ENCODE results near the gene DPM3. TPM values are rescaled to one million over a fixed set of nuclear protein-coding genes. Genes with fewer than 3 reads are reported as not detected.

The DPM3 gene
- total and polyA plus RNA-seq, 2 of the 13 experiments (the other 11 are each of a cell fraction or from before 2014, with no cell fraction given) = 23.2 to 53.4 TPM

DNA sequence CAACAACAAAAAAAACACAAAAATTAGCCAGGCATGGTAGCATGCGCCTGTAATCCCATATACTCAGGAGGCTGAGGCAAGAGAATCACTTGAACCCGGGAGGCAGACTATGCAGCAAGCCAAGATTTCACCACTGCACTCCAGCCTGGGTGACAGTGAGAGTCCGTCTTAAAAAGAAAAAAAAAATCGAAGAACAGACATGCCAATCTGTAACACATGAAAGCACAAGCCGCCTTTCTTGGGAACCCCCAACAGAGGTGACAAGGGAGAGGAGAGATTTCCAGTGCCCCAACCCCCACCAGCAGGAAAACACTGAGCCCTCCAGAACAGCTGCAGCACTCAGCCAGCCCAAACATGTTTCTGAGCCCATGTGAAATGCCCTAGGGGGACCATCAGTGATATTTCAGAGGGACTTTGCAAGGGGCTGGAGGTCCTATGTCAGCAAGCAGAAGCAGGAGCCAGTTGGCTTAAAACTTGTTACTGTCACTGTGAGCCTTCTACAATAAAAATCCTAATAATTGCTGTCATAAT lies 26.8 kb downstream of the DPM3 start:
- BruUV-seq (replicated peaks) = no TSS peak
- TF ChIP-seq PPARG (CRISPR knock-in tag; conservative IDR thresholded peaks at IDR 0.05) = no peak
- TF ChIP-seq NFKB2 (CRISPR knock-in tag; IDR thresholded peaks at IDR 0.05; ENCODE audit: borderline replicate concordance) = no peak
- no peak for TF ChIP-seq ZNF484 (CRISPR knock-in tag; IDR thresholded peaks at IDR 0.05; ENCODE audit: borderline replicate concordance, low read depth)
- no peak for TF ChIP-seq SMAD3 (CRISPR knock-in tag; IDR thresholded peaks at IDR 0.05)
- no peak for TF ChIP-seq HDAC1 (CRISPR knock-in tag; IDR thresholded peaks at IDR 0.05)
- TF ChIP-seq CBX2 (IDR thresholded peaks at IDR 0.05; ENCODE audit: low read depth, low read length) = no peak
- TF ChIP-seq CBX2 (CRISPR knock-in tag; IDR thresholded peaks at IDR 0.05; ENCODE audit: low read depth) = no peak
- TF ChIP-seq EHMT2 (IDR thresholded peaks at IDR 0.05; ENCODE audit: borderline replicate concordance, low read depth, low read length) = no peak
- TF ChIP-seq, protein P1, sequence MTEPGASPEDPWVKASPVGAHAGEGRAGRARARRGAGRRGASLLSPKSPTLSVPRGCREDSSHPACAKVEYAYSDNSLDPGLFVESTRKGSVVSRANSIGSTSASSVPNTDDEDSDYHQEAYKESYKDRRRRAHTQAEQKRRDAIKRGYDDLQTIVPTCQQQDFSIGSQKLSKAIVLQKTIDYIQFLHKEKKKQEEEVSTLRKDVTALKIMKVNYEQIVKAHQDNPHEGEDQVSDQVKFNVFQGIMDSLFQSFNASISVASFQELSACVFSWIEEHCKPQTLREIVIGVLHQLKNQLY (CRISPR knock-in tag; IDR thresholded peaks at IDR 0.05) = no peak
- TF ChIP-seq BHLHE40 (IDR thresholded peaks at IDR 0.05; ENCODE audit: low read length) = no peak
- no peak for TF ChIP-seq FOXJ3 (CRISPR knock-in tag; IDR thresholded peaks at IDR 0.05; ENCODE audit: borderline replicate concordance)
- no peak for TF ChIP-seq NCOA1 (CRISPR knock-in tag; IDR thresholded peaks at IDR 0.05)
- no peak for TF ChIP-seq TBL1XR1 (IDR thresholded peaks at IDR 0.05; ENCODE audit: borderline replicate concordance, low read length, partially characterized antibody)
- intact Hi-C loops (cut with micrococcal nuclease; ENCODE audit: unreplicated experiment) (loop anchor here (5.0 kb wide), 1 partner anchor 404 kb away; no protein-coding TSS in a partner anchor), in situ Hi-C loops (cut with HindIII; ENCODE audit: extremely low pct_ligation_motif_present, low pct_unique_long_range_greater_than_20kb) (no loop called here)
- H3K79me2 ChIP-seq (ENCODE audit: insufficient read depth, low read length) = no peaks in the 10 kb centered on the region
- no peaks in the 10 kb centered on the region for H3K36me3 ChIP-seq (replicated peaks in 1 of 2; ENCODE audit: control insufficient read depth in 1 of 2, insufficient read depth in 2 of 2, low read length in 2 of 2)
- ChIA-PET CTCF (ENCODE audit: low intra/inter-chr PET ratio, low total read pairs) (interaction anchor here (2.7 kb wide), 1 partner anchor 54 kb away, joined by 14 read pairs; no protein-coding TSS in a partner anchor), POLR2A (interaction anchor here (3.4 kb wide), 1 partner anchor 12 kb away, joined by 18 read pairs; no protein-coding TSS in a partner anchor)
- peaks cover 23% of the 10 kb centered on the region for H3K4me1 ChIP-seq (ENCODE audit: insufficient read depth, low read length)
- H4K20me1 ChIP-seq (ENCODE audit: insufficient read depth, low read length) = no peaks in the 10 kb centered on the region
- no peak for FAIRE-seq
- H3K4me3 ChIP-seq (replicated peaks in 1 of 3; ENCODE audit: insufficient read depth in 1 of 3, low read depth in 2 of 3, low read length in 3 of 3) = no peak overlapping the region
- peaks cover 0 to 7% of the 10 kb centered on the region in 2 experiments; a peak in 1 of 5 replicates for H3K27me3 ChIP-seq (ENCODE audit: control insufficient read depth in 1 of 2, insufficient read depth in 2 of 2, low read length in 2 of 2)
- 40% methylated on average over 5 of the region's 5 CpGs for WGBS (ENCODE audit: low lambda C conversion rate)
- DNase-seq (ENCODE audit: low spot score) = no peak
- no peak for ATAC-seq
- no peak overlapping the region for H2AFZ ChIP-seq (ENCODE audit: low read length)
- no peak overlapping the region for H3K9ac ChIP-seq (ENCODE audit: insufficient read depth, low read depth, low read length)
- H3K9me3 ChIP-seq (ENCODE audit: low read length) = no peaks in the 10 kb centered on the region
- H3K4me2 ChIP-seq (ENCODE audit: low read depth, low read length) = no peak overlapping the region
- no peak overlapping the region for H3K27ac ChIP-seq (ENCODE audit: extremely low read length, insufficient read depth, low read length)
